Measurements from ENCODE around the gene UBR1. TPM values are rescaled to one million over a fixed set of nuclear protein-coding genes. Genes with fewer than 3 reads are reported as not detected.
A peak's percentile ranks its signal among the peaks of the same experiment; 100 is the strongest.

The UBR1 gene
- total RNA-seq, 1 experiment from 2014 or later = 22.6 TPM

GRCh38 chr15:43096411-43096810 is 9.4 kb downstream of the UBR1 start:
- Histone ChIP-seq H3K36me3 (ENCODE audit: low read depth, low read length) (peaks cover 11% of the 10 kb centered on the region), H3K9ac (ENCODE audit: low read length) (no peak overlapping the region), H3K9me3 (ENCODE audit: low read length) (no peaks in the 10 kb centered on the region), H3F3A (ENCODE audit: low read length, unreplicated experiment) (no peaks in the 10 kb centered on the region), H3K79me2 (ENCODE audit: low read length) (peaks cover 51% of the 10 kb centered on the region), H3K4me1 (ENCODE audit: insufficient read depth, low read length) (peaks cover 11% of the 10 kb centered on the region), H2AFZ (ENCODE audit: low read length) (no peak overlapping the region), H3K4me3 (ENCODE audit: low read length) (no peak overlapping the region), H4K20me1 (ENCODE audit: low read length) (0 out of 2 replicates have a peak, but pooled peaks cover 9% of the 10 kb centered on the region), H3K4me2 (ENCODE audit: low read length) (no peak overlapping the region), H3K27ac (ENCODE audit: low read length) (no peak overlapping the region), H3K27me3 (ENCODE audit: low read length) (no peaks in the 10 kb centered on the region), H3K9me2 (replicated peaks; ENCODE audit: low read length) (no peaks in the 10 kb centered on the region)
- ATAC-seq = no peak
- CTCF ChIA-PET = no interaction called here
- no TSS peak for BruUV-seq (replicated peaks)
- no peak for DNase-seq
- intact Hi-C loops (cut with micrococcal nuclease) = no loop called here
- TF ChIP-seq EZH2 (IDR thresholded peaks at IDR 0.05; ENCODE audit: low read length, unreplicated experiment) (no peak), EZH2phosphoT487 (IDR thresholded peaks at IDR 0.05; ENCODE audit: borderline replicate concordance, low read length) (no peak), CTCF (conservative IDR thresholded peaks at IDR 0.05; ENCODE audit: low read depth, low read length) (no peak)
- POLR2A ChIA-PET (ENCODE audit: unreplicated experiment) = no interaction called here

GRCh38 chr15:43095708-43096347 is 10.0 kb downstream of the UBR1 start:
- ChIA-PET POLR2A (ENCODE audit: unreplicated experiment) (no interaction called here), CTCF (no interaction called here)
- intact Hi-C loops (cut with micrococcal nuclease) = no loop called here
- H3K9ac ChIP-seq (ENCODE audit: low read length) = no peak overlapping the region
- no peak overlapping the region for H3K27ac ChIP-seq (ENCODE audit: low read length)
- H4K20me1 ChIP-seq (ENCODE audit: low read length) = 0 out of 2 replicates have a peak, but pooled peaks cover 9% of the 10 kb centered on the region
- DNase-seq (peak; percentile 51), ATAC-seq (peak; percentile 89)
- BruUV-seq (replicated peaks) = no TSS peak
- H3K9me3 ChIP-seq (ENCODE audit: low read length) = no peaks in the 10 kb centered on the region
- no peak overlapping the region for H3K4me3 ChIP-seq (ENCODE audit: low read length)
- no peaks in the 10 kb centered on the region for H3K9me2 ChIP-seq (replicated peaks; ENCODE audit: low read length)
- TF ChIP-seq CTCF (conservative IDR thresholded peaks at IDR 0.05; ENCODE audit: low read depth, low read length) (no peak), EZH2phosphoT487 (IDR thresholded peaks at IDR 0.05; ENCODE audit: borderline replicate concordance, low read length) (no peak), EZH2 (IDR thresholded peaks at IDR 0.05; ENCODE audit: low read length, unreplicated experiment) (no peak)
- H3K36me3 ChIP-seq (ENCODE audit: low read depth, low read length) = peaks cover 6% of the 10 kb centered on the region
- H2AFZ ChIP-seq (ENCODE audit: low read length) = no peak overlapping the region
- peaks cover 11% of the 10 kb centered on the region for H3K4me1 ChIP-seq (ENCODE audit: insufficient read depth, low read length)
- H3K27me3 ChIP-seq (ENCODE audit: low read length) = no peaks in the 10 kb centered on the region
- H3F3A ChIP-seq (ENCODE audit: low read length, unreplicated experiment) = no peaks in the 10 kb centered on the region
- H3K4me2 ChIP-seq (ENCODE audit: low read length) = no peak overlapping the region
- peaks cover 50% of the 10 kb centered on the region for H3K79me2 ChIP-seq (ENCODE audit: low read length)

GRCh38 chr15:43095243-43095642 is 10.6 kb downstream of the UBR1 start:
- Histone ChIP-seq H3K9ac (ENCODE audit: low read length) (no peak overlapping the region), H3K36me3 (ENCODE audit: low read depth, low read length) (peaks cover 5% of the 10 kb centered on the region), H3K4me1 (ENCODE audit: insufficient read depth, low read length) (peaks cover 11% of the 10 kb centered on the region), H4K20me1 (ENCODE audit: low read length) (0 out of 2 replicates have a peak, but pooled peaks cover 9% of the 10 kb centered on the region), H3K79me2 (ENCODE audit: low read length) (peaks cover 47% of the 10 kb centered on the region), H3K27me3 (ENCODE audit: low read length) (no peaks in the 10 kb centered on the region), H3F3A (ENCODE audit: low read length, unreplicated experiment) (no peaks in the 10 kb centered on the region), H2AFZ (ENCODE audit: low read length) (no peak overlapping the region), H3K4me2 (ENCODE audit: low read length) (no peak overlapping the region), H3K9me3 (ENCODE audit: low read length) (no peaks in the 10 kb centered on the region), H3K9me2 (replicated peaks; ENCODE audit: low read length) (no peaks in the 10 kb centered on the region), H3K27ac (ENCODE audit: low read length) (no peak overlapping the region), H3K4me3 (ENCODE audit: low read length) (no peak overlapping the region)
- no TSS peak for BruUV-seq (replicated peaks)
- DNase-seq (no peak), ATAC-seq (no peak)
- TF ChIP-seq EZH2phosphoT487 (IDR thresholded peaks at IDR 0.05; ENCODE audit: borderline replicate concordance, low read length) = no peak
- TF ChIP-seq EZH2 (IDR thresholded peaks at IDR 0.05; ENCODE audit: low read length, unreplicated experiment) = no peak
- no peak for TF ChIP-seq CTCF (conservative IDR thresholded peaks at IDR 0.05; ENCODE audit: low read depth, low read length)
- intact Hi-C loops (cut with micrococcal nuclease) = no loop called here
- ChIA-PET CTCF (no interaction called here), POLR2A (ENCODE audit: unreplicated experiment) (no interaction called here)
